ENCODE measurements around the gene TENM4. TPM values are rescaled to one million over a fixed set of nuclear protein-coding genes. Genes with fewer than 3 reads are reported as not detected.
"Not testable (repeated sequence)": the region's sequence is repeated elsewhere in the genome, so short reads cannot be mapped to it uniquely, and the experiment has no call there.

Gene TENM4
- total RNA-seq, 4 donors from 2014 or later = 5.5 to 12.3 (median 8.9) TPM

DNA sequence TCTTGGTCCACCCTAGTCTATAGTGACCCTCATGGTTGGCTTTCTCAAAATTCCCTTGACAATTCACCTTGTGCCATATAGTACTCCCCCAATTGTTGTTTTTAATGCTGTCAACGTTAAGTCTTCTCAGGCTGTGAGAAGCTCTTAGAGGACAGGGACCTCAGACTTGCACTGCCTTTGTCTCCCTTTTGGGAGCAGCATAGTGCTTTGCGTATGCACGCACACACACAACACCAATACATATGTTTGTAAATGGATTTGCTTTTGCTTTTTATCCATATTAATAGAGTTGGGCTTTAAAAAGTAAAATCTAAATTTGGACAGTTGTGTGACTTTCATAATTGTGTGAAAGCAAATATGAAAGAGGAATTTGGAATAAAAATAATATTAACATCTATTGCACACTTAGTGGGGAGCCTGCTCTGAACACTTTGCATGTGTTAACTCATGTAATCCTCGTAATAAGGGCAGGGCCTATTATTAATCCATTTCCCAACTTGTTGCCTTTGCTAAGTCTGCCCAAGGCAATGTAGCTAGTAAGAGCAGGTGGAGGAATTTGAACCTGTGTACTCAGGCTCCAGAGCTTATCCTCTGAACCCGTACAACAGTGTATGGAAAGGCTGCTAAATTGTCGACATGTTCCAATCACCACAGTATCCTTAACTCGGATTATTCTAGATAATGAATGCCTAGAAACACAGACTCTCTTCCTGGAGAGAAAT is 608.4 kb downstream of the TENM4 start:
- H3K9me3 ChIP-seq = no peaks in the 10 kb centered on the region
- 78 to 89% methylated on average over 6 to 7 of the region's 7 CpGs for WGBS, 2 donors (ENCODE audit: low coverage in 1 of 2)
- H3K27me3 ChIP-seq = no peaks in the 10 kb centered on the region
- no peak for TF ChIP-seq POLR2A (IDR thresholded peaks at IDR 0.05)
- TF ChIP-seq EP300 (IDR thresholded peaks at IDR 0.05) = no peak
- no peak for TF ChIP-seq POLR2AphosphoS5 (IDR thresholded peaks at IDR 0.05)
- TF ChIP-seq, protein P1, sequence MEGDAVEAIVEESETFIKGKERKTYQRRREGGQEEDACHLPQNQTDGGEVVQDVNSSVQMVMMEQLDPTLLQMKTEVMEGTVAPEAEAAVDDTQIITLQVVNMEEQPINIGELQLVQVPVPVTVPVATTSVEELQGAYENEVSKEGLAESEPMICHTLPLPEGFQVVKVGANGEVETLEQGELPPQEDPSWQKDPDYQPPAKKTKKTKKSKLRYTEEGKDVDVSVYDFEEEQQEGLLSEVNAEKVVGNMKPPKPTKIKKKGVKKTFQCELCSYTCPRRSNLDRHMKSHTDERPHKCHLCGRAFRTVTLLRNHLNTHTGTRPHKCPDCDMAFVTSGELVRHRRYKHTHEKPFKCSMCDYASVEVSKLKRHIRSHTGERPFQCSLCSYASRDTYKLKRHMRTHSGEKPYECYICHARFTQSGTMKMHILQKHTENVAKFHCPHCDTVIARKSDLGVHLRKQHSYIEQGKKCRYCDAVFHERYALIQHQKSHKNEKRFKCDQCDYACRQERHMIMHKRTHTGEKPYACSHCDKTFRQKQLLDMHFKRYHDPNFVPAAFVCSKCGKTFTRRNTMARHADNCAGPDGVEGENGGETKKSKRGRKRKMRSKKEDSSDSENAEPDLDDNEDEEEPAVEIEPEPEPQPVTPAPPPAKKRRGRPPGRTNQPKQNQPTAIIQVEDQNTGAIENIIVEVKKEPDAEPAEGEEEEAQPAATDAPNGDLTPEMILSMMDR (IDR thresholded peaks at IDR 0.05) = no peak
- no peaks in the 10 kb centered on the region for H3K36me3 ChIP-seq
- ATAC-seq = no peak
- H3K4me3 ChIP-seq = no peak overlapping the region
- H3K4me1 ChIP-seq = no peaks in the 10 kb centered on the region
- no peak overlapping the region for H3K27ac ChIP-seq

DNA sequence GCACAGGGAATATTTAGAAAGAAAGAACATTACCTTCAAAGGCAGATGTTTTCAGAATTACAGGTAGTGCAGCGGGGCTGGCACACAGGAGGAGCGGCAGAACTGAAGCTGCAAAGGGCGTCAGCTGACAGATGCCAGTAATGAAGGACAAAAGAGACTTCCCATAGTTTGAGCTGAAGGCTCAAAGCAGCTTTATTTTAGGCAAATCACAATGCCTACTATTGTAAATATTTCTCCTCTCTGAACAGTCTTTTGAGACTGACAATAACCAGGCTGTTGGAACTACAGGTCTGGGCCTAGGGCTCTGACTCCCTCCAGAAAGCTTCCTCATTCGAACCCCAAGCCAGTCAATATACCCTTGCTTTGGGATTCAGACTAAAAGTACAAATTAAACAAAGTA is 609.3 kb downstream of the TENM4 start:
- H3K4me3 ChIP-seq = no peak overlapping the region
- no peaks in the 10 kb centered on the region for H3K9me3 ChIP-seq
- no peaks in the 10 kb centered on the region for H3K36me3 ChIP-seq
- H3K27ac ChIP-seq = no peak overlapping the region
- no peak for ATAC-seq
- 70 to 91% methylated on average over 2 to 4 of the region's 4 CpGs for WGBS, 2 donors (ENCODE audit: low coverage in 1 of 2)
- no peak for TF ChIP-seq POLR2AphosphoS5 (IDR thresholded peaks at IDR 0.05)
- TF ChIP-seq, protein P1 (IDR thresholded peaks at IDR 0.05) = no peak
- no peak for TF ChIP-seq EP300 (IDR thresholded peaks at IDR 0.05)
- no peaks in the 10 kb centered on the region for H3K4me1 ChIP-seq
- H3K27me3 ChIP-seq = no peaks in the 10 kb centered on the region

DNA sequence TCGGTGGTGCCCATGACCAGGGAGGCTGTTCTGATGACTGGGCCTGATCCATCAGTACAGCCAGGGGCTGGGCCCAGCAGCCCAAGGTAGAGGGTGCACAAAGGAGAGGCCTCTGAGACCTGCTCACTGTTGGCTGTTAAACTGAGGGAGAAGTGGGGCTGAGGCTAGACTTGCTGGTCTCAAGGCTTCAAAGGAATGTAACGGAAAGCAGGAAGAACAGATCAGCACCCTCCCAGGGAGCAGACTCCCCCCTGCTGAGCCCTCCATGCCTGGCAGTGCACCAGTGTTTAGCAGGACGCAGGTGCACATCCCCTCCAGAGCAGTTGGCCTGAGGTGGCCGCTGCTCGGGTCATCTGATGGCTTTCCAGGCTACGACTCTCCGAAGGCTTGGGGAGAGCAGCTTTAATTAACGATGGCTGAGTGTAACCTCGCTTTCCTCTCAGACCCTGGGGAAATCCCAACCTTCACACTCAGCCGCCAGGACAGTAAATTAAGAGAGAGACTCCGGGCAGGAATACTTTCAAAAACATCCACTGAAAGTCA is 610.5 kb downstream of the TENM4 start:
- Histone ChIP-seq H3K4me1 (peaks cover 0 to 5% (median 0%) of the 10 kb centered on the region in 3 donors), H3K27me3 (no peaks in the 10 kb centered on the region), H3K36me3 (no peaks in the 10 kb centered on the region), H3K9me3 (no peaks in the 10 kb centered on the region), H3K27ac (no peak overlapping the region), H3K4me3 (no peak overlapping the region)
- no peak for TF ChIP-seq EP300 (IDR thresholded peaks at IDR 0.05)
- TF ChIP-seq, protein P1 (IDR thresholded peaks at IDR 0.05) = no peak
- TF ChIP-seq POLR2AphosphoS5 (IDR thresholded peaks at IDR 0.05) = no peak
- TF ChIP-seq POLR2A (IDR thresholded peaks at IDR 0.05) = no peak
- 79 to 100% methylated on average over 1 to 9 of the region's 11 CpGs for WGBS, 2 donors (ENCODE audit: low coverage in 1 of 2)
- no peak for ATAC-seq

DNA sequence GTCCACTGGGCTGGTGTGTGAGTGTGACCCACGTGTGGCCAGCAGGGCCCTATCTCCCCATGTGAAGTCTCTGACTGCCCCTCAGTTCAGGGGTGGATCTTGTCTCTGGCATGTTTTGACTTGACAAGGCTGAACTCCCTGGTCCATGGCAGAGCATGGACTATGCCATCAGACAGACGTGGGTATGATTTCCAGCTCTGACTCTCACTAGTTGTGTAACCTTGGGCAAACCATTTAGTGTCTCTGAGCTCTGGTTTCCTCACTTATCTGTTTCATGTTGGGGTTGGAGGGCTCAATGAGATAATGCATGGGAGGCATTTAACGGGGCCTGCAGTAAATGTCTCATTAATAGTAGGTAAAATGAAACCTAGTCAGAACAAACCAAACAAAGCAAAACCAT is 611.7 kb downstream of the TENM4 start:
- Histone ChIP-seq H3K36me3 (no peaks in the 10 kb centered on the region), H3K27ac (no peak overlapping the region), H3K27me3 (no peaks in the 10 kb centered on the region), H3K9me3 (no peaks in the 10 kb centered on the region), H3K4me1 (peaks cover 0 to 5% (median 0%) of the 10 kb centered on the region in 3 donors), H3K4me3 (no peak overlapping the region)
- ATAC-seq = no peak
- TF ChIP-seq EP300 (IDR thresholded peaks at IDR 0.05) (no peak), POLR2AphosphoS5 (IDR thresholded peaks at IDR 0.05) (no peak), POLR2A (IDR thresholded peaks at IDR 0.05) (no peak)
- TF ChIP-seq, protein P1 (IDR thresholded peaks at IDR 0.05) = no peak
- 77 to 100% methylated on average over 1 to 2 of the region's 3 CpGs for WGBS, 2 donors (ENCODE audit: low coverage in 1 of 2)

DNA sequence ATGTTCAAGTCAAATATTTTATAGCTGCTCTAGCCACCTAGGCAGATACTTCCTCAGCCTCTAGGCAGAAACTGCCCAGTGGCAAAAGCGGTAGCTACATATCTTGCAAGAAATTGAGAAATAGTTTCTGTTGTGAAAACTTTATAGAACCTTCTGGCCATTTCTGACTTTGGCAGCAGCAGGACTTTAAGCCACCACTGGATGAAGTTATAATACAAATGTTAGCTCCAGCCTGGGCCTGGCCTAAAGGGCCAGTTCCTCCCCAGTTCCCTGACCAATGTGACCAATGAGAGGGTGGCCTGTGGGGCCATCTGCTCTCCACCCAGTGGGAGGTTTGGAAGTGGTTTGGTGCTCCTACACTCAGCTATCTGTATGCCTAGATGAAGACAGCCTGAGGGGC is 612.2 kb downstream of the TENM4 start:
- 100% methylated on average over 1 of the region's 1 CpG; no CpG with 5 or more reads in 1 of the 2 donors for WGBS, 2 donors (ENCODE audit: low coverage in 1 of 2)
- no peaks in the 10 kb centered on the region for H3K36me3 ChIP-seq
- H3K4me3 ChIP-seq = no peak overlapping the region
- ATAC-seq = peak; percentile 54
- H3K4me1 ChIP-seq = peaks cover 0 to 5% (median 0%) of the 10 kb centered on the region in 3 donors
- no peak overlapping the region for H3K27ac ChIP-seq
- H3K27me3 ChIP-seq = no peaks in the 10 kb centered on the region
- no peaks in the 10 kb centered on the region for H3K9me3 ChIP-seq
- TF ChIP-seq POLR2A (IDR thresholded peaks at IDR 0.05) (no peak), EP300 (IDR thresholded peaks at IDR 0.05) (no peak)

DNA sequence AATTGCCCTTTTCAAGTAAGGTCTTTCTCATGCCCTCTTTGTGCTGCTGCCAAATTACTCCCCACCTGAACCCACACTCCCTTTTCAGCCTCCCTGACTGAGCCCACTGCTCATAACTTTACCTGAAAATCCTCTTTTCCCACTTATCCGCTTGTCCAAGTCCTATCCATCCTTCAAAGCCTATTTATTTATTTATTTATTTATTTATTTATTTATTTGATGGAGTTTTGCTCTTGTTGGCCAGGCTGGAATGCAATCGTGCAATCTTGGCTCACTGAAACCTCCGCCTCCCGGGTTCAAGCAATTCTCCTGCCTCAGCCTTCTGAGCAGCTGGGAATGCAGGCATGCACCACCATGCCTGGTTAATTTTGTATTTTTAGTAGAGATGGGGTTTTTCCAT is 613.5 kb downstream of the TENM4 start:
- H3K27me3 ChIP-seq, H3K4me1 ChIP-seq, H3K4me3 ChIP-seq, H3K9me3 ChIP-seq, ATAC-seq, H3K36me3 ChIP-seq, H3K27ac ChIP-seq: not testable (repeated sequence)
- WGBS, 2 donors (ENCODE audit: low coverage in 1 of 2) = 86 to 100% methylated on average over 2 to 3 of the region's 4 CpGs
